Upper lobe of left lung (tissue), 4 donors: ENCODE data around the gene DLG2.

Experiments used
- CTCF ChIP-seq, 6 experiments: fragments of 450-650 bp in 4 of 6; fragments of 200-600 bp in 2 of 6; sonication (generic) in 2 of 6; IDR thresholded peaks; one replicate each; pipeline ENCODE4 v1.5.1; 2016 to 2019; ENCODE audit warnings: antibody characterized with exemption in 6 of 6
- POLR2A ChIP-seq, 4 donors: fragments of 450-650 bp; IDR thresholded peaks; one replicate each; pipeline ENCODE4 v1.5.1; 2016 to 2017; ENCODE audit warnings: antibody characterized with exemption in 4 of 4, mild to moderate bottlenecking in 2 of 4

- TF ChIP-seq POLR2A (IDR thresholded peaks at IDR 0.05), result no peak
- TF ChIP-seq CTCF (IDR thresholded peaks at IDR 0.05), result no peak
Measured at GRCh38 chr11:84300092-84300491, 1327.1 kb downstream of the DLG2 start.
